Stimulated activated naive CD8-positive, alpha-beta T cell treated with anti-CD3 and anti-CD28 coated beads, Interleukin-15, Interleukin-2, amounts not matched to agents 100 U/mL and 50 U/mL, for 24 hours (primary cell): Measurements from ENCODE around the gene ACTN4.

Experiments
- ATAC-seq: fragments of 150-1000 bp; cut with Tn5 transposase; one replicate; pipeline ENCODE4 v1.10.0; 2021
- DNase-seq: peaks from one replicate; pipeline ENCODE4 v3.0.0; 2021

Gene ACTN4

DNA sequence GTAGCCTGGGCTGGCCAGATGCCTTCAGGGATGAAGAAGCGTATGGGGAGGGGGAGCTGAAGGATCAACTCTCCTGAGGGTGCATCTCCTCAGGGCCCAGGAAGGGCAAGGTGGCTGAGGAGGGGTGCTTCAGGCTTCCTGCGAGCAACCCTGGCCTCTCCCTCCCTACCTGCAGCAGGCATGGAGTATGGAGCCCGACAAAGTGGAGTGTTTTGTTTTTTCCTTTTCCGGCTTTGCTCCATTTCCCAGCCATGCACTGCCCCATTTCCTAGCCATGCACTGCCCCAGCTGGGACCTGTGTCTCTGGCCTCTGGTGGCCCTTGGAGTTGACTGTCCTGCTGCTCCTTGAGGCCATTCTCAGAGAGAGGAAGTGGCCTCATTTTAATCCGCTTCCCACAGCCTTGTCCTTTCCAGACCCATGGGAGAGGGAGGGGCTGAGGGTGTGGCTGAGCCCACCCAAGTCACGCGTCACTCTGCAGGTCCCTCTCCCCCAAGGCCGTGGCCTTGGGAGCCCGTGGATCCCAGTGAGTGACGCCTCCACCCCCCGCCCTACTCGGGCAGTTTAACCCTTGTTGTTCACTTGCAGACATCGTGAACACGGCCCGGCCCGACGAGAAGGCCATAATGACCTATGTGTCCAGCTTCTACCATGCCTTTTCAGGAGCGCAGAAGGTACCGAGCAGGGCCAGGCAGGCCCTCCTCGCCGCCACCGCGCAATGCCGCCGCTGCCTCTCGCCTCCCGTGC is 62.4 kb downstream of the ACTN4 start:
- ATAC-seq = no peak

DNA sequence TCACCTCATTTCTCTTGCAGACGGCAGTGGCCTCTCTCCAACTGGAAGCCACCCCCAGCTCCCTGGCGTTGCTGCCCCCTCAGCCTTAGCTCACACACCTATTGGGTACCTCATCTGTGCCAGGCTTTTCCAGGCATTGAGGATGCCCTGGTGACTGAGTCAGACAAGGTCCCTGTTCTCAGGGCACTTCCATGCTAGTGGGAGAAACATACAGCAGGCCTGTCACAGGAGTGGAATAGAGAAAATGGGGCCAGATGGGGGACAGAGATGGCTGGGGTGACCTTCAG is 62.9 kb downstream of the ACTN4 start:
- ATAC-seq (no peak), DNase-seq (no peak)

More for the DNA sequence above, 62.4 kb downstream of the ACTN4 start:
- DNase-seq = no peak

DNA sequence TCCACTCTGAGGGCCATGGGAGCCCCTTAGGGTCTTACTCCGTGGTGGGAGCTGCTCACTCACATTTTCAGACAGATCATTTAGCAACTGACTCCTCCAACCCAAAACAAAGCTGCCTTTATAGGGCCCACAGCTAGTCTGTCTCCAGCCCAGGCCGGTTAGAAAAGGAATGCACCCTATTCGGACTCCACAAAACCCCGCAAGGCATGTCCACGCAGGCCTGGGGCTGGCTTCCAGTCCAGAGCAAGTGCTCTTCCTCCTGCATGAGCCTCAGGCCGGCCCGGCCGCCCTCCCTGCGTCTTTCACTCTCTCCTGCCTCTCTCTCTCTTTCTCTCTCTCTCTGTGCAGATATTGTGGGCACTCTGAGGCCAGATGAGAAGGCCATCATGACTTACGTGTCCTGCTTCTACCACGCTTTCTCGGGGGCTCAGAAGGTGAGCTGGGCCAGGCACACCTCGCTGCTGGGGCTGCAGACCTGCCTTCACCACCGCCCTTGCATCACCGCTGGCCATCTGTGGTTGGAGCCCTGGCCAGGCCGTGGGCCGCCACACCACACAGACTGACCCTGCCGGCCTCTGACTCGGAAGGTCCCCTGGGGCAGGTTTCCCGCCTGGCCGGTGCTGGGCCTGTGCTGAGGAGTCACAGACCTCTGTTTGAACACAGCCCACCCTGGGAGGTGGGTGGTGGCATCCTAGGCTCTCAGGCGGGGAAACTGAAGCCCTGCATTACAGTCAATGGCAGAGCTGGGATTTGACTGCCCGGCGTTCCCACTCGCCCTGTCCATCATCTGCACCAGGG is 63.7 kb downstream of the ACTN4 start:
- ATAC-seq = no peak
- no peak for DNase-seq

DNA sequence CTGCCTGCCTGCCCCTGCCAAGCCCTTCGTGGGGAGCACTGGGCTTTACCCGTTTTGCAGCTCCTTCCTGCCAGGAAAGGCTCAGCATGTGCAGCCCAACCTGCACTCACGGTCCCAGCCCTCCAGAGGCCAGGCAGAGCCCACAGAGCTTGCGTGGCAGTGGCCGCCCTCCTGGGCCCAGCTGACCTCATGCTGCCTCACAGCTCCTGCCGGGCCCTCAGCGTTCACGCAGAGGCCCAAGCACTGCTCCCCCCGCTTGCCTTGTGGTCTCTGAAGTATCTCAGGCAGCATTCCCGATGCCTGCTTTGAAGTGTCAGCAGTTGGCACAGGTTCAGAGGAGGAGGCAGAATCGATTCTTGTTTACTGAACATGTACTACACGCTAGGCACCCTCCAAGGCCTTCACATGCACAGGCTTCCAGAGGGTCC is 64.3 kb downstream of the ACTN4 start:
- no peak for ATAC-seq
- no peak for DNase-seq

DNA sequence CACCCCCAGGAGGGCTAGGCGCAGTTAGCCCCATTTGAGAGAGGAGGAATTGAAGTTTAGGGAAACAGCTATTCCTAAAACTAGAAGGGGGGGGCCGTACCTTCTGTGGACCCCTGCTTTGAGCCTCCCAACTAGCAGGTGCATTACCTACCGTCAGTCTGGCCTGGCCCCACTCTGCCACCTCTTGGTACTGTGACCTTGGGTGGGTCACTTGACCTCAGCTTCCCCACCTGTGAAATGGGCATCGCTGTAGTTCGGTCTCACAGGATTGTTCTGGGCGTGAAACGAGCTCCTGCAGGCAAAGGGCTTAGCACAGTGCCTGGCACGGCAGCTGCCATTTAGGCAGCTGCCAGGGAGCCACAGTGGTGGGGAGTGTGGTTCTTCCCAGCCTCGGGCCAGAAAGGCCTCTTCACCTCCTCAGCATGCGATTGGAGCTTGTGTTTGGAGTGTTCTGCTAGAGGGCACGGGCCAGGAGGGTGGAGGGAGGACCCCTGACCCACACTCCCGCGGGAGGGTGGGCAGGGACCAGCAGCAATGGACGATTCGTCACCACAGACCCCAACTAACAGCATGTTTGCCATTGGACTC is 64.8 kb downstream of the ACTN4 start:
- DNase-seq = no peak
- ATAC-seq = no peak

DNA sequence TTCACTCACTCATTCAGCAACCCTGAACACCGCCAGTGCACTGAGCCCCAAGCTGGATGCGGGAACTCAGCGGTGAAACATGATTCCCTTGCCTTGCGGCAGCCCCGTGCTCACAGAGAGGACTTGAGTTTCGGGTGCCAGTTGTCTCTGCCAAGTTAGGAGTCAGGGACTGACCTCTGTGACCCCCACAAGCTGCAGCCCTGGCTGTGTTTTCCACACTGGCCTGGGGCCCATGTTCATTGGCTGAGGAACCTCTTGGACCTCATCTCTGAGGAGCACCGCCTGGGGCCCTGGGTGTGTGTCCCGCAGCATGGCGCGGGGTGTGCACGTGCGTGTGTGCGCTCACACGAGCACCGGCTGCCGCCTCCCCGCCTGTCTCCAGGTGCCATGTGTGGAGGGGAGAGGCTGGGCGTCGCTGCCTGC is 65.8 kb downstream of the ACTN4 start:
- no peak for DNase-seq

DNA sequence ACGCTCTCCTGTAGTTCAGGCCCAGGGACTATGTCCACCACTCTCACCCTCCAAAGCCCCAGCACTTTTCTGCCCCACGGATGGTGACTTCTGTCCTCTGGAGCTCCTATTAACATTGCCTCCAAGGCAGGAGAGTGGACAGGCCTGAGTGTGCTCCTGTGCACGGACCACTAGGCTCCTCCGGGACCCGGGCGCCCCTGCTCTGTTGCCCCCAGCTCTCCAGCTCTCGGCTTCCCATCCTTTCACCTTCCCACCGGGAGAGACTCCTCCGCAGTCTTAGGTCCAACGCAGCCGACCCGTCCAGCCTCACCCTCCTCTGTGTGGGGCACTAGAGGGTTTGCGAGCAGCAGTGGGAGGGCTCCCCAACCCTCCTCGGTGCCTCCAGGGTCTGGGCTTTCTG is 66.4 kb downstream of the ACTN4 start:
- DNase-seq = no peak
- ATAC-seq = no peak

More for the DNA sequence above, 65.8 kb downstream of the ACTN4 start:
- ATAC-seq = no peak

DNA sequence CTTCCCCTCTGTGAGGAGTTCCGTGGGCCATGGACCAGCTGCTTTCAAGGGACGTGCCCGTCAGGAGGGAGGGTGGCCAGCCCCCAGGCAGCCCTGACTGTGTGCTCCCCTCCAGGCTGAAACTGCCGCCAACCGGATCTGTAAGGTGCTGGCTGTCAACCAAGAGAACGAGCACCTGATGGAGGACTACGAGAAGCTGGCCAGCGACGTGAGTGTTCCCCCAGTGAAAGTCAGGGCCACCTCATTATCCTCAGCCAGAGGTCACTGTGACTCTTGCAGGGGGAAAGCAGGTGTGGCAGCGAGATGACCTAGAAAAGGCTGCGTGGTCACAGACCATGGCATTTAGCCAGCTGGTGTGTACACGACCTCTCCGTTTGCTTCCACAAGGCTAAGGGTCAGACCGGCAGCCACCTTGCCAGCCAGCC is 66.9 kb downstream of the ACTN4 start:
- ATAC-seq = no peak

DNA sequence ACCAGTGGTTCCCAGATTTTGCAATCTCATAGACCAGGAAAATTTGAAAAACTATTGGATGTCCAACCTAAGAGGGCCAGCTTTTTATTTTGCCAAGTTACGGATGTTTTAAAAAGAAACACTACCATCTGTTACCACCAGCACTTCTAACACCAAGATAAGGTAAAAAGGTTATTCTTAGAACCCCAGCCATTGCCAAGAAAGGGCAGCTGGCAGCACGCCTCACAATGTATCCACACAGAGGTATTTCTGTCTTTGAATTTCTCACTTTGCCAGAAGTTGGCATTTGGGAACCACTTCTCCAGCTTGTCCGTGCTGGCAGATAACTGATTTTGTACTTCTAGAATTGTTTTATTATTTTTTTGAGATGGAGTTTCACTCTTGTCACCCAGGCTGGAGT is 68.1 kb downstream of the ACTN4 start:
- DNase-seq (no peak), ATAC-seq (no peak)

More for the DNA sequence above, 66.9 kb downstream of the ACTN4 start:
- no peak for DNase-seq

DNA sequence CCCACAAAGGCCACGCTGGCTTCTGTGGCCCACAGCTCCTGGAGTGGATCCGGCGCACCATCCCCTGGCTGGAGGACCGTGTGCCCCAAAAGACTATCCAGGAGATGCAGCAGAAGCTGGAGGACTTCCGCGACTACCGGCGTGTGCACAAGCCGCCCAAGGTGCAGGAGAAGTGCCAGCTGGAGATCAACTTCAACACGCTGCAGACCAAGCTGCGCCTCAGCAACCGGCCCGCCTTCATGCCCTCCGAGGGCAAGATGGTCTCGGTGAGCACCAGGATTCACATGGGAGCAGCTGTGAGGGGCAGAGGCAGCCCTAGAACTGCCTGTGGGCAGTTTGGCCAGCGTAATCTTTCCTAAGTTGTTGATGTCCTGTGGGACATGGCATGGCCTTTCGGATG is 69.6 kb downstream of the ACTN4 start:
- no peak for ATAC-seq
- no peak for DNase-seq

DNA sequence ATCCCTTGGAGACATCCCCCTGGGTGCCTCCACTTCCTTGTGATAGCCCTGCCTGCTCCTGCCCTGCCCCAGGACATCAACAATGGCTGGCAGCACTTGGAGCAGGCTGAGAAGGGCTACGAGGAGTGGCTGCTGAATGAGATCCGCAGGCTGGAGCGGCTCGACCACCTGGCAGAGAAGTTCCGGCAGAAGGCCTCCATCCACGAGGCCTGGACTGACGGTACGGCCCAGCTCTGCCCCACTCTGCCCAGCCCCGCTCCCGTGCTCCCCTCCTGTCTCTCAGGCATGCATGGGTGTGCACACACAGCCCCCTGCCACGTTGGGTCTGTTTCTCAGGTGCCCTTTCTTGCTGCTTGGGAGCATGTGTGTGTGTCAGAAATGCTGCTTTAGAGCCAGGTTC is 70.4 kb downstream of the ACTN4 start:
- ATAC-seq (no peak), DNase-seq (no peak)

DNA sequence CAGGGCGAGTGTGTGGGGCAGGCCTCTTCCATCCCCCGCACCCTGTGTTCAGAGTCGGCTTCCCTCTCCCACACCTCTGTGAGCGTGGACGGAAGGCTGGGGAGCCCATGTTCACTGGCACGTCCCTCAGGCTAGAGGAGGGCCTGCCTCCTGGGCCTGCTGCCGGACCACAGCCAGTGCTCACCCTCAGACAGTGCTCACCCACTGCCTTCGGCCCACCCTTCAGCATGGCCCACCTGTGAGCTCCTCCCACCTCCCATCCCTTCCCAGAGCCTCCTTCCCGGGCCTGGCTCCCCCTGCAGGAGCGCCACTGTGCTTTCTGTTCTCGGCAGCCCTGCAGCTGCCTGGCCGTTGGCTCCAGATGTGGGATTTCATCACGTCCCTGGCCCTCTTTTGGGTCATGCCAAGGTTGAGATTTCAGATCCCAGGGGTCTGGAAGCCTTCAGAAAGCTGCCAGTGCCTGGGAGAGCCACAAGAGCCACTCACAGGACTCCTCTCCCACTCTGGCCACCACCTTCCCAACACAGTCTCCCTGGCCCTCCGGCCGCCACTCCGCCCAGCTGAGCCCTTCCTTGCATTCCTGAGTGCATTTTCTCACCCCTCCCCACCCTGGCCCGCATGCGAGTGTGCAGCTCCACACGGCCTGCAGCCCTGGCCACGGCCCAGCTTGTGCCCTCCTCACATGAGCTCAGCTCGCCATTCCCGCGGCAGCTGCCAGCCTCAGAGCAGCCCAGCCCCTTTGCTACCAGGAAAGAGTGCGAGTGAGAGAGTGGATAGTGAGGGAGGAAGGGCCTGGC is 71.5 kb downstream of the ACTN4 start:
- no peak for ATAC-seq
- DNase-seq = no peak

DNA sequence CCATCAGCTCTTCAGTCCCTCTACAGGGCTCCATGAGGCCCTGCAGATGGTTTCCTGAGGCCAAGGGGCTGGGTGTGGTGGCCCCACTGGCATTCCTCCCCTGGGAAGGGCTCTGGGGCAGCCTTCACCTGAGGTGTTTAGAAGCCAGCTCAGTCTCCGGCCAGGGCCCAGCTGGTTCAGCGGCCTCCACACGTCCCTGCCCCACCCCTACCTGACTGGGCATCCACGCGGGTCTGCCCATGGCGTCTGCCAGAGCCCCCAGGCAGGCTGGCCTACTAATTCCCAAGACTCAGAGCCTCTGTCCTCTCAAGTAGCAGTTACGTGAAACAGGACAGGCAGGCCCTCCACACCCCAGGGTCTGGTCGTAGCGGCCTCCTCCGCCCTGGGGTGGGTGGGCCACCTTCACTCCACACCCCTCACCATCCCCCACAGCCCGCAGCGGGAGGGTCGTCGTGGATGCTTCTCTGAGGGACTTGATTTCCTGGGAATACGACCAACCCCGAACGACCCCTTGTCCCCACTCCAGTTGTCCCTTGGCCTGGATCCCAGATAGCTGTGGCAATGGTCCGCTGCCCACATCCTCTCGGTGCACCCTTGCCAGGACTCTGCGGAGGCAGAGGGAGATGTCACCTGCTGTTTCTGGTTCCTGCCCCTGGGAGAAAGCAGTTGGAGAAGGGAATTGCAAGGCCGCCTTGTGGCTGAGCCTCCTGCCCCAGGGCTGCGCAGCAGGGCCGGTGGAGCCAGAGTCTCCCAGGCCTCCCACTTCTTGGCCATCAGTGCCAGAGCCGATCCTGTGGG is 72.5 kb downstream of the ACTN4 start:
- DNase-seq = no peak
- no peak for ATAC-seq

DNA sequence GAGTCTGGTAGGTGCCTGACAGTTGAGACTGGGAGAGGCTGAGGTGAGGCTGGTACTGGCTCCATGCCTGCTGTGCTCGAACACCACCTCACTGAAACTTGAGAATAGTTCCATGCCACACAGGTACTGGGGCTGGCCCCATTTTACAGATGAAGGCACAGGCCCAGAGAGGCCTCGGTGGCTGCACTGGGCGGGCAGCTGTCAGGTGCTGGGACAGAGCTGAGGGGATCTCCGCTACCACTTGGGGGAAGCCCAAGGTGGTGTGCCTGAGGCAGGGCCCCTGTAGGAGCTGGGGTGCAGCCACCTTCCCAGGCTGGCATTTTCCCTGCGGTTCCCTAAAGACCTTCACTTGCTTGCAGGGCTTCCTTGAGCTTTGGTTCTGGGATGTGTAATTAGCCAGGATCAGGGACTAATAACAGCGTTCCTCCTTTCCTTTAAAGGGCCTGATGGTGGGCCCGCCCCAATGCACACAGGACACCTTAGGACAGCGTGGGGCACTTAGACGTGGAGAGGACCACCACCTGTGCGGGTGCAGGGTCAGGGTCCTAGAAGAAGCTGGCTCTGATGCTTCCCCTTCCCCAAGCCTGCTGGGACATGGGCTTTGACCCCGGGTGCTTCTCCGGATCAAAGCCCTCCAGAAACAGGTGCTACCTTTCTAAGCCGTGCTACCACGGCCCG is 73.2 kb downstream of the ACTN4 start:
- DNase-seq = no peak
- ATAC-seq = no peak

DNA sequence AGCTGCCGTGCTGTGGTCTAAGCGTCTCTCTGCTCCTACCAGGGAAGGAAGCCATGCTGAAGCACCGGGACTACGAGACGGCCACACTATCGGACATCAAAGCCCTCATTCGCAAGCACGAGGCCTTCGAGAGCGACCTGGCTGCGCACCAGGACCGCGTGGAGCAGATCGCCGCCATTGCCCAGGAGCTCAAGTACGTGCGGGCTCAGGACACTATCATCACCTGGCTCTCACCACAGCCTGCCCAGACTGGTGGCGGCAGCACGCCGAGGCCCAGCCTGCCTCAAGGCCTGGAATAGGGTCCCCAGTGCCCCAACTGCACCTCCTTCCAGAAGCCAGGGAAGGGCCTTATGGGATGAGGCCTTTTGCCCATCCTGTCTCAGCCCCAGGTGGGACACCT is 74.0 kb downstream of the ACTN4 start:
- no peak for ATAC-seq
- DNase-seq = no peak

DNA sequence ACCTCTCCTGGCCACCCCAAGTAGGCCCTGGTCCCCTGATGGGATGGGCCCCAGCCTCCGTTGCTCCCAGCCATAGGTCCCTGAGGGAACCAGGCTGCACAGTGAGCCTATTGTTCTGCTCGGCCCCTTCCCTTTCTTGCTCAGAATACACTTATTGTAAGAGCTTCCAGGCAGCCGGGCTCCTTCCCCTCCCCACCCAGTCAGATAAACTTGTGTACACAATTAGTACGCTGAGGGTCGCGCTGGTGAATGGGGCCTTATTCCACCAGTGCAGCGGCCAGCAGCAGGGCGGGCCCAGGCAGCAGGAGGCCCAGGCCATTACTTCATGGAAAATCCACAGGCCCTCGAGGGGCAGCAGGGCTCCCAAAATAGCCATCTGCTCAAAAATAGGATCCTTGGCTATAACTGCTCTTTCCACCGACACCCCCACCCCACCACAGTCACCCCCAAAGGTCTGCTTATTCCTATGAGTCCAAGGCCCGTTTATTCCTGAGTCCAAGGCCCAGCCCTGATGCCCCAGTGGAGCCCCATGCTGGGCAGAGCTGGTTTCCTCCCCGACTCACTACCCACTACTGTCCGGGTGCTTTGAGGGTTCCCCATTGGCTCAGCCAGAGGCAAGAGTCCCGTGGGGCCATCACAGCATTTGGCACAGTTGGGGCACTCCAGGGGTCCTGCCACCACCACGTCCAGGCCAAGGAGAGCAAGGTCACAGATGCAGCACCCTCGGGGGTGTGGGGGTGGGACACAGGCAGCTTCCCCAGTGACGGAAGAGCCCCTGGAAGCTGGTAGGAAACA is 74.7 kb downstream of the ACTN4 start:
- no peak for DNase-seq
- no peak for ATAC-seq

DNA sequence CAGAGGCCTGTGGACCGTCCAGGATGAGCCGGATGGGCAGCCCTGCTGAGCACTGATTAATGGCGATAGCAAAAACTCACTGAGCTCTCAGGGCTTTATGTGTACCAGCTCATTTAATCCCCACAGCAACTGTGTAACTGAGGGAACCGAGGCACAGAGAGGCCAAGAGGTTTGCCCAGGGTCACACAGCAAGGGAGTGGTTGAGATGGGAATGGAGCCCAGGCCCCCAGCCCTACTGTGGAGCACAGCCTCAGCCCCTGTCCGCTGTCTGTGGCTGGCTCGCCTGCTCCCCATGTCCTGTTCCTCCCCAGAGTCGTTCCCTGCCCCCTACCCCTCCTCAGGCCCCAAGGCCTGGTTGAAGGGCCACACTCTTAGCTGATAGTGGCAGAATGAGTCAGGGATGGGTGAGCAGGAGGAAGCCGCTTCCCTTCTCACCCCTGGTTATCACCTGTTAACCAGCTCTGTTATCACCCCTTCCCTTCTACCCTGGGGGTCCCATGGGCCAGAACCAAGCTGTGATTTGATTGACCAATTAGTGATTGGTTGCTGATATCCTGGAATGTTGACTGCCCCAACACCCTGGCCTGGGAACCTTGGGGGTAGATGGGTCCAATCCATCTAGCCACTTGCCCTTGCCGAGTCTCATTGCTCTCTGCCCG is 75.6 kb downstream of the ACTN4 start:
- no peak for ATAC-seq
- no peak for DNase-seq

DNA sequence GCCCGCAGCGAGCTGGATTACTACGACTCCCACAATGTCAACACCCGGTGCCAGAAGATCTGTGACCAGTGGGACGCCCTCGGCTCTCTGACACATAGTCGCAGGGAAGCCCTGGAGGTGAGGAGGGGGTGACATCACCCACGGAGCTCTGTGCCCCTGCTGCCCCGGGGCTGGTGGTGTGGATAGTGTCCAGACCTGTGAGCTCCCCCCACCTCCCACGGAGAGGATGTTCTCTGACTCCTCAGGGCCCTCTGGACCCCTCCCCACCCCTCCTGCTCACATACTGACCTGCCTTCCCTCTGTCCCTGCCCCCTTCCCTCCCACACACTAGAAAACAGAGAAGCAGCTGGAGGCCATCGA is 76.1 kb downstream of the ACTN4 start:
- no peak for DNase-seq
- ATAC-seq = no peak

DNA sequence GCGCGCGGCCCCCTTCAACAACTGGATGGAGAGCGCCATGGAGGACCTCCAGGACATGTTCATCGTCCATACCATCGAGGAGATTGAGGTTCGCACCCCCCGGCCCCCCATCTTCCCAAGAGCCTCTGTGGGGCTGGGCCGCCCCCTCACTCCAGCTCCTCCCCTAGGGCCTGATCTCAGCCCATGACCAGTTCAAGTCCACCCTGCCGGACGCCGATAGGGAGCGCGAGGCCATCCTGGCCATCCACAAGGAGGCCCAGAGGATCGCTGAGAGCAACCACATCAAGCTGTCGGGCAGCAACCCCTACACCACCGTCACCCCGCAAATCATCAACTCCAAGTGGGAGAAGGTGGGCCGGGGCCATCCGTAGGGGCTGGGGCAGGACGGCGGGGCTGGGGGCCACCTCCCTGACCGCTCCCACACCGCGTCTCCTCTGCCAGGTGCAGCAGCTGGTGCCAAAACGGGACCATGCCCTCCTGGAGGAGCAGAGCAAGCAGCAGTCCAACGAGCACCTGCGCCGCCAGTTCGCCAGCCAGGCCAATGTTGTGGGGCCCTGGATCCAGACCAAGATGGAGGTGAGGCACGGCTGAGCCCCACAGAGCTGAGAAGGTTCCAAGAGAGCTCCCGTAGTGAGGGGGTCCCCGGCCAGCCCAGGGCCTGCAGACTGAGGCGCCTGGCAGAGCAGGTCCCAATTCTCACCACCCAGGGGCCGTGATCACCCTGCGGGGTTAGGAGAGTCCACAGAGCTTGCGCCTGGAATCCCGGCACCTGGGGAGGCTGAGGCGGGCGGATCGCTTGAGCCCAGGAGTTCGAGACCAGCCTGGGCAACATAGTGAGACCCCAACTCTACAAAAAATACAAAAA is 76.8 kb downstream of the ACTN4 start:
- DNase-seq (no peak), ATAC-seq (no peak)
